Measurements from ENCODE around the gene WDR45B. TPM values are rescaled to one million over a fixed set of nuclear protein-coding genes. Genes with fewer than 3 reads are reported as not detected.

WDR45B gene
- total RNA-seq, 4 donors from 2014 or later, result 79.3 to 95.9 (median 84.2) TPM

- no peaks in the 10 kb centered on the region for H3K9me3 ChIP-seq
- no peaks in the 10 kb centered on the region for H3K27me3 ChIP-seq
- peaks cover 9 to 39% of the 10 kb centered on the region in 2 donors for H3K36me3 ChIP-seq
- intact Hi-C loops (cut with DNase I), result no loop called here
- TF ChIP-seq POLR2A (IDR thresholded peaks at IDR 0.05) (no peak), CTCF (IDR thresholded peaks at IDR 0.05) (no peak)
- no peak overlapping the region for H3K4me3 ChIP-seq (replicated peaks in 1 of 3)
- H3K4me1 ChIP-seq, result no peaks in the 10 kb centered on the region
- 87 to 92% methylated on average over 8 of the region's 8 CpGs for WGBS, 2 donors
- no peak overlapping the region for H3K27ac ChIP-seq
- DNase-seq, result no peak
Measured at GRCh38 chr17:82629748-82630147, 18.5 kb downstream of the WDR45B start.

- TF ChIP-seq CTCF (IDR thresholded peaks at IDR 0.05) (no peak), POLR2A (IDR thresholded peaks at IDR 0.05) (no peak)
- no peak for DNase-seq
- Histone ChIP-seq H3K4me1 (no peaks in the 10 kb centered on the region), H3K27ac (no peak overlapping the region), H3K36me3 (peaks cover 16 to 48% of the 10 kb centered on the region in 2 donors), H3K9me3 (no peaks in the 10 kb centered on the region), H3K27me3 (no peaks in the 10 kb centered on the region), H3K4me3 (replicated peaks in 1 of 3) (no peak overlapping the region)
- 92 to 94% methylated on average over 21 of the region's 21 CpGs for WGBS, 2 donors
- intact Hi-C loops (cut with DNase I), result no loop called here
Measured at GRCh38 chr17:82627405-82627804, 20.8 kb downstream of the WDR45B start.

GRCh38 chr17:82623707-82624106, 24.5 kb downstream of the WDR45B start:
- no peaks in the 10 kb centered on the region for H3K9me3 ChIP-seq
- TF ChIP-seq POLR2A (IDR thresholded peaks at IDR 0.05) (no peak), CTCF (IDR thresholded peaks at IDR 0.05) (no peak)

GRCh38 chr17:82619641-82620040, 28.6 kb downstream of the WDR45B start:
- TF ChIP-seq CTCF (IDR thresholded peaks at IDR 0.05) (no peak), POLR2A (IDR thresholded peaks at IDR 0.05) (no peak)
- H3K27me3 ChIP-seq, result no peaks in the 10 kb centered on the region
- no peaks in the 10 kb centered on the region for H3K4me1 ChIP-seq
- H3K4me3 ChIP-seq (replicated peaks in 1 of 3), result no peak overlapping the region
- H3K27ac ChIP-seq, result no peak overlapping the region
- no peak for DNase-seq
- intact Hi-C loops (cut with DNase I), result no loop called here
- no peaks in the 10 kb centered on the region for H3K9me3 ChIP-seq
- H3K36me3 ChIP-seq, result peaks cover 55 to 76% of the 10 kb centered on the region in 2 donors
- WGBS, 2 donors, result 95 to 96% methylated on average over 9 to 10 of the region's 10 CpGs

More at GRCh38 chr17:82623707-82624106, 24.5 kb downstream of the WDR45B start:
- Histone ChIP-seq H3K36me3 (peaks cover 35 to 71% of the 10 kb centered on the region in 2 donors), H3K27ac (no peak overlapping the region), H3K4me1 (no peaks in the 10 kb centered on the region), H3K4me3 (replicated peaks in 1 of 3) (no peak overlapping the region), H3K27me3 (no peaks in the 10 kb centered on the region)
- 89 to 91% methylated on average over 15 of the region's 15 CpGs for WGBS, 2 donors
- intact Hi-C loops (cut with DNase I), result no loop called here
- no peak for DNase-seq

GRCh38 chr17:82619211-82619610, 29.0 kb downstream of the WDR45B start:
- 91 to 96% methylated on average over 7 of the region's 7 CpGs for WGBS, 2 donors
- H3K4me3 ChIP-seq (replicated peaks in 1 of 3), result no peak overlapping the region
- intact Hi-C loops (cut with DNase I), result no loop called here
- DNase-seq, result no peak
- H3K9me3 ChIP-seq, result no peaks in the 10 kb centered on the region
- no peaks in the 10 kb centered on the region for H3K27me3 ChIP-seq
- TF ChIP-seq POLR2A (IDR thresholded peaks at IDR 0.05) (no peak), CTCF (IDR thresholded peaks at IDR 0.05) (no peak)
- H3K4me1 ChIP-seq, result no peaks in the 10 kb centered on the region
- peaks cover 52 to 71% of the 10 kb centered on the region in 2 donors for H3K36me3 ChIP-seq
- no peak overlapping the region for H3K27ac ChIP-seq
